Gastrocnemius medialis (tissue), 4 donors: Measurements from ENCODE around the gene SHPK. TPM values are rescaled to one million over a fixed set of nuclear protein-coding genes. Genes with fewer than 3 reads are reported as not detected.

ENCODE experiments used
- ATAC-seq, 2 donors: fragments of 150-250 bp; one replicate each; pipeline ENCODE4 v1.9.1; 2016
- DNase-seq, 2 donors: peaks; one replicate each; pipeline ENCODE4 v3.0.0-alpha.2; 2019
- H3K27ac ChIP-seq, 4 donors: fragments of 200-600 bp; sonication (generic); 1 replicate in 1 of 4; 2 replicates in 3 of 4; pipeline ENCODE4 v1.5.1; 2016 to 2018; ENCODE audit warnings: mild to moderate bottlenecking in 2 of 4, moderate library complexity in 1 of 4
- H3K27me3 ChIP-seq, 3 donors: fragments of 200-600 bp; sonication (generic) in 2 of 3; 1 replicate in 1 of 3; 2 replicates in 2 of 3; pipeline versions ENCODE4 v1.5.1 to v1.6.0; 2016 to 2019; ENCODE audit warnings: mild to moderate bottlenecking in 1 of 3, moderate library complexity in 1 of 3
- H3K36me3 ChIP-seq, 2 donors: fragments of 200-600 bp; sonication (generic) in 1 of 2; one replicate each; pipeline ENCODE4 v1.5.1; 2017 to 2018
- H3K4me1 ChIP-seq, 2 donors: fragments of 200-600 bp; sonication (generic) in 1 of 2; one replicate each; pipeline ENCODE4 v1.5.1; 2016 to 2017; ENCODE audit warnings: mild to moderate bottlenecking in 2 of 2
- H3K4me3 ChIP-seq, 4 donors: fragments of 200-600 bp; sonication (generic) in 3 of 4; 1 replicate in 1 of 4; 2 replicates in 3 of 4; pipeline ENCODE4 v1.5.1; 2016 to 2019; ENCODE audit warnings: mild to moderate bottlenecking in 2 of 4
- H3K9me3 ChIP-seq, 3 donors: fragments of 200-600 bp; sonication (generic) in 2 of 3; 1 replicate in 1 of 3; 2 replicates in 2 of 3; pipeline ENCODE4 v1.5.1; 2016 to 2019
- POLR2A ChIP-seq, 2 donors: fragments of 450-650 bp; IDR thresholded peaks; one replicate each; pipeline ENCODE4 v1.6.1; 2017; ENCODE audit warnings: antibody characterized with exemption in 2 of 2, mild to moderate bottlenecking in 2 of 2, moderate library complexity in 2 of 2
- in situ Hi-C, 4 donors: fragments of 200-750 bp; cut with MboI; loops; one replicate each; pipeline versions ENCODE4 v1.15.0 to v1.8.0; 2017; ENCODE audit warnings: low sequenced_read_pairs in 4 of 4
- intact Hi-C: fragments of 100-400 bp; cut with DNase I; formaldehyde crosslinking; loops from one replicate; pipeline ENCODE4 v1.15.1; 2023; ENCODE audit warnings: low total_unique reads
- total RNA-seq, 4 donors: library from RNA; depleted of rRNA; stranded (reverse); fragments of >200 nt; gene quantifications; one replicate each; pipeline versions ENCODE4 v1.1.0 to v1.2.3, GENCODE V29; 2016
- TF ChIP-seq, protein P1 (sequence below), 5 experiments: fragments of 450-650 bp in 3 of 5; fragments of 200-600 bp in 2 of 5; sonication (generic) in 2 of 5; IDR thresholded peaks in 4 of 5; conservative IDR thresholded peaks in 1 of 5; 1 replicate in 4 of 5; 2 replicates in 1 of 5; pipeline ENCODE4 v1.5.1; 2016 to 2019; ENCODE audit warnings: antibody characterized with exemption in 5 of 5, mild to moderate bottlenecking in 3 of 5, moderate library complexity in 3 of 5

Gene SHPK
- total RNA-seq, 4 donors from 2014 or later, result 4.1 to 4.7 (median 4.4) TPM

DNA sequence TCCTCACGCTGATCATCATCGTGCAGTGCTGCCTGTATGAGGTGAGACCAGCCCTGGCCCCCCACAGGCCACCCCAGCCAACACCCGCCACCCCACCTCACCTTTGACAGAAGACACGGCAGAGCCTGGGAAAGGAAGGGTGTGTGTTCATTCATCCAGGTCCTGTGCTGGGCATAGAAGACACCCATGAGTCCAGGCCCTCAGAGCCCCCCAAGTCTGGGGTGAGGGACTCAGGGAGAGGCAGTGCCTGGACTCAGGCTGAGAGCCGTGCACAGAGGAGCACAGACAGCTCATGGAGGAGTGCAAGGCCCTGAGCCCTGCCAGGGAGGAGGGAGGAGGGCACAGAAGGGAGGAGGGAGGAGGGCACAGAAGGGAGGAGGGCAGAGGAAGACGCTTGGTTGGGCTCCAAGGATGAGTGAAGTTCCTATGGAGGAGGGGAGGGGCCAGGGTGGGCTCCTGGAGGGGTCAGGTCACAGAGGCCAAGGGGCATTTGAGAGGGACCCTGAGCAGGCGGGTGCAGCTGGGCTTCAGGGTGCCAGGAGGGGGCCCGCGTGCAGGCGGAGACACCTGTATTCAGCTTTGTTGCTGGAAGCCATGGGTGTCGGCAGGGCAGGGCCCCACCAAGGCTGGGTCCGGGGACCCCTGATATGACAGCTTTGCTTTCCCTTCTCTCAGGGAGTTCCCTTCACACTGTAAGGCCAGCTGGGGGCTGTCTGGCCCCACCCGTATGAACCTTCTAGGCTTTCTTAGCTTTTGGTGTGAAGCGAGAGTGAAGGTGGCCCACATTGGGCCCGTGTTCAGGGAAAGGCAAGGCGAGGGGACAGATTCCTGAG is 20.9 kb upstream of the SHPK start:
- no peak for DNase-seq
- peaks cover 0 to 26% of the 10 kb centered on the region in 2 donors for H3K36me3 ChIP-seq
- no peak overlapping the region for H3K27ac ChIP-seq

GRCh38 chr17:3656353-3656752 is 20.3 kb upstream of the SHPK start:
- intact Hi-C loops (no loop called here), in situ Hi-C loops (no loop called here)
- Histone ChIP-seq H3K27ac (no peak overlapping the region), H3K27me3 (no peaks in the 10 kb centered on the region), H3K4me3 (no peak overlapping the region), H3K36me3 (peaks cover 0 to 26% of the 10 kb centered on the region in 2 donors), H3K4me1 (peaks cover 9 to 23% of the 10 kb centered on the region in 2 donors), H3K9me3 (no peaks in the 10 kb centered on the region)
- ATAC-seq (no peak), DNase-seq (no peak)
- TF ChIP-seq, protein P1, sequence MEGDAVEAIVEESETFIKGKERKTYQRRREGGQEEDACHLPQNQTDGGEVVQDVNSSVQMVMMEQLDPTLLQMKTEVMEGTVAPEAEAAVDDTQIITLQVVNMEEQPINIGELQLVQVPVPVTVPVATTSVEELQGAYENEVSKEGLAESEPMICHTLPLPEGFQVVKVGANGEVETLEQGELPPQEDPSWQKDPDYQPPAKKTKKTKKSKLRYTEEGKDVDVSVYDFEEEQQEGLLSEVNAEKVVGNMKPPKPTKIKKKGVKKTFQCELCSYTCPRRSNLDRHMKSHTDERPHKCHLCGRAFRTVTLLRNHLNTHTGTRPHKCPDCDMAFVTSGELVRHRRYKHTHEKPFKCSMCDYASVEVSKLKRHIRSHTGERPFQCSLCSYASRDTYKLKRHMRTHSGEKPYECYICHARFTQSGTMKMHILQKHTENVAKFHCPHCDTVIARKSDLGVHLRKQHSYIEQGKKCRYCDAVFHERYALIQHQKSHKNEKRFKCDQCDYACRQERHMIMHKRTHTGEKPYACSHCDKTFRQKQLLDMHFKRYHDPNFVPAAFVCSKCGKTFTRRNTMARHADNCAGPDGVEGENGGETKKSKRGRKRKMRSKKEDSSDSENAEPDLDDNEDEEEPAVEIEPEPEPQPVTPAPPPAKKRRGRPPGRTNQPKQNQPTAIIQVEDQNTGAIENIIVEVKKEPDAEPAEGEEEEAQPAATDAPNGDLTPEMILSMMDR (IDR thresholded peaks at IDR 0.05 in 4 of 5, conservative IDR thresholded peaks at IDR 0.05 in 1 of 5), result no peak

More for the DNA sequence above, 20.9 kb upstream of the SHPK start:
- no peak overlapping the region for H3K4me3 ChIP-seq
- intact Hi-C loops, result no loop called here
- peaks cover 9 to 23% of the 10 kb centered on the region in 2 donors for H3K4me1 ChIP-seq
- no peak for ATAC-seq
- TF ChIP-seq POLR2A (IDR thresholded peaks at IDR 0.05), result no peak
- TF ChIP-seq, protein P1 (IDR thresholded peaks at IDR 0.05 in 4 of 5, conservative IDR thresholded peaks at IDR 0.05 in 1 of 5), result no peak
- H3K27me3 ChIP-seq, result no peaks in the 10 kb centered on the region
- in situ Hi-C loops, result no loop called here
- H3K9me3 ChIP-seq, result no peaks in the 10 kb centered on the region

- peaks cover 9 to 23% of the 10 kb centered on the region in 2 donors for H3K4me1 ChIP-seq
- no peak overlapping the region for H3K27ac ChIP-seq
- DNase-seq, result no peak
- H3K9me3 ChIP-seq, result no peaks in the 10 kb centered on the region
- H3K36me3 ChIP-seq, result peaks cover 0 to 26% of the 10 kb centered on the region in 2 donors
- in situ Hi-C loops, result no loop called here
- H3K4me3 ChIP-seq, result no peak overlapping the region
- no peaks in the 10 kb centered on the region for H3K27me3 ChIP-seq
- intact Hi-C loops, result no loop called here
- no peak for ATAC-seq
- TF ChIP-seq, protein P1 (IDR thresholded peaks at IDR 0.05 in 4 of 5, conservative IDR thresholded peaks at IDR 0.05 in 1 of 5), result no peak
- TF ChIP-seq POLR2A (IDR thresholded peaks at IDR 0.05), result no peak
Observed at GRCh38 chr17:3655766-3656165, 19.7 kb upstream of the SHPK start.

GRCh38 chr17:3647769-3648555 is 11.9 kb upstream of the SHPK start:
- peaks cover 0 to 51% of the 10 kb centered on the region in 2 donors for H3K36me3 ChIP-seq
- H3K9me3 ChIP-seq, result no peaks in the 10 kb centered on the region
- TF ChIP-seq POLR2A (IDR thresholded peaks at IDR 0.05), result no peak
- TF ChIP-seq, protein P1 (IDR thresholded peaks at IDR 0.05 in 4 of 5, conservative IDR thresholded peaks at IDR 0.05 in 1 of 5), result peak in 3 of 5 experiments; percentile 18 to 47 (median 38)
- H3K27ac ChIP-seq, result no peak overlapping the region
- peak; percentile 61 to 72 for ATAC-seq
- peak in 1 of 2 donors; percentile 50 for DNase-seq
- H3K27me3 ChIP-seq, result no peaks in the 10 kb centered on the region
- in situ Hi-C loops, result no loop called here
- H3K4me1 ChIP-seq, result no peaks in the 10 kb centered on the region
- no peak overlapping the region for H3K4me3 ChIP-seq
- intact Hi-C loops, result no loop called here
